A549 (cell line): ENCODE data around the gene OPHN1.

Experiments
- CTCF ChIP-seq: fragments of >200 bp; sonication (Bioruptor Twin); formaldehyde crosslinking; IDR thresholded peaks from 3 replicates; pipeline ENCODE4 v1.5.1; 2016
- EP300 ChIP-seq, 2 experiments: fragments of >200 bp; sonication (Bioruptor Twin); formaldehyde crosslinking; IDR thresholded peaks; 2 replicates in 1 of 2; 3 replicates in 1 of 2; pipeline ENCODE4 v1.6.1; 2016 to 2017
- FOSB ChIP-seq: fragments of 250-450 bp; sonication (Bioruptor Pico); IDR thresholded peaks from 2 replicates; pipeline ENCODE4 v1.5.0; 2020; ENCODE audit warnings: mild to moderate bottlenecking, moderate library complexity
- HDAC2 ChIP-seq: fragments of 200-600 bp; sonication (generic); IDR thresholded peaks from 2 replicates; pipeline ENCODE4 v1.6.1; 2016
- POLR2A ChIP-seq: IDR thresholded peaks from 2 replicates; pipeline ENCODE4 v1.6.1; 2012; ENCODE audit warnings: mild to moderate bottlenecking, low read length
- TP53 ChIP-seq: fragments of 250-450 bp; sonication (Bioruptor Pico); IDR thresholded peaks from 2 replicates; pipeline ENCODE4 v1.5.0; 2021; ENCODE audit warnings: mild to moderate bottlenecking, moderate library complexity
- ZSCAN20 ChIP-seq: fragments of 250-450 bp; sonication (Bioruptor Pico); IDR thresholded peaks from 2 replicates; pipeline ENCODE4 v1.8.0; 2022; ENCODE audit warnings: mild to moderate bottlenecking, moderate library complexity

DNA sequence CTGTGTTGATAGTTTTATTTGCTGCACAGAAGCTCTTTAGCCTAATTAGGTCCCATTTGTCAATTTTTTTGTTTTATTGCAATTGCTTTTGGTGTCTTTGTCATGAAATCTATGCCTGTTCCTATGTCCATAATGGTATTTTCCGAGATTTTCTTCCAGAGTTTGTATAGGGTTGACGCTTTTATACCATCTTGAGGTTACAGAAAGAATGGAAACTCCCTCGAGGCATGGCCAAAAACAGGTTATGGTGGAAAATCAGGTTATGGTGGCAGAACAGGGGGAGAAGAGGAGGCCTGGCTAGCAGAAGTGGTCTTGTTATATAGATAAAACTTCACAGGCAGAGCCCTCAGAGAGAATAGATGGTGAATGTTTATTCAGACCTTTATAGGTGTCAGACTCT lies 21.6 kb downstream of the OPHN1 start:
- TF ChIP-seq POLR2A (no peak), EP300 (IDR thresholded peaks at IDR 0.05) (no peak), TP53 (CRISPR knock-in tag) (no peak), ZSCAN20 (CRISPR knock-in tag) (no peak), CTCF (no peak), FOSB (CRISPR knock-in tag) (no peak), HDAC2 (no peak)
